ENCODE data around the gene LCNL1.

GRCh38 chr9:136964171-136964689, 18.6 kb upstream of the LCNL1 start:
- TF ChIP-seq CTCF (IDR thresholded peaks at IDR 0.05), result no peak
- no peak for TF ChIP-seq POLR2AphosphoS5 (IDR thresholded peaks at IDR 0.05; ENCODE audit: low read depth, low read length)
- TF ChIP-seq, protein P1, sequence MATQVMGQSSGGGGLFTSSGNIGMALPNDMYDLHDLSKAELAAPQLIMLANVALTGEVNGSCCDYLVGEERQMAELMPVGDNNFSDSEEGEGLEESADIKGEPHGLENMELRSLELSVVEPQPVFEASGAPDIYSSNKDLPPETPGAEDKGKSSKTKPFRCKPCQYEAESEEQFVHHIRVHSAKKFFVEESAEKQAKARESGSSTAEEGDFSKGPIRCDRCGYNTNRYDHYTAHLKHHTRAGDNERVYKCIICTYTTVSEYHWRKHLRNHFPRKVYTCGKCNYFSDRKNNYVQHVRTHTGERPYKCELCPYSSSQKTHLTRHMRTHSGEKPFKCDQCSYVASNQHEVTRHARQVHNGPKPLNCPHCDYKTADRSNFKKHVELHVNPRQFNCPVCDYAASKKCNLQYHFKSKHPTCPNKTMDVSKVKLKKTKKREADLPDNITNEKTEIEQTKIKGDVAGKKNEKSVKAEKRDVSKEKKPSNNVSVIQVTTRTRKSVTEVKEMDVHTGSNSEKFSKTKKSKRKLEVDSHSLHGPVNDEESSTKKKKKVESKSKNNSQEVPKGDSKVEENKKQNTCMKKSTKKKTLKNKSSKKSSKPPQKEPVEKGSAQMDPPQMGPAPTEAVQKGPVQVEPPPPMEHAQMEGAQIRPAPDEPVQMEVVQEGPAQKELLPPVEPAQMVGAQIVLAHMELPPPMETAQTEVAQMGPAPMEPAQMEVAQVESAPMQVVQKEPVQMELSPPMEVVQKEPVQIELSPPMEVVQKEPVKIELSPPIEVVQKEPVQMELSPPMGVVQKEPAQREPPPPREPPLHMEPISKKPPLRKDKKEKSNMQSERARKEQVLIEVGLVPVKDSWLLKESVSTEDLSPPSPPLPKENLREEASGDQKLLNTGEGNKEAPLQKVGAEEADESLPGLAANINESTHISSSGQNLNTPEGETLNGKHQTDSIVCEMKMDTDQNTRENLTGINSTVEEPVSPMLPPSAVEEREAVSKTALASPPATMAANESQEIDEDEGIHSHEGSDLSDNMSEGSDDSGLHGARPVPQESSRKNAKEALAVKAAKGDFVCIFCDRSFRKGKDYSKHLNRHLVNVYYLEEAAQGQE (IDR thresholded peaks at IDR 0.05; ENCODE audit: insufficient read depth in 1 of 2, low read depth in 2 of 2, low read length in 1 of 2), result no peak

Measured in Panc1 (cell line).